ENCODE results near the gene MROH2B. TPM values are rescaled to one million over a fixed set of nuclear protein-coding genes. Genes with fewer than 3 reads are reported as not detected.

The MROH2B gene
- total RNA-seq, 2 donors from 2014 or later: not detected

- Histone ChIP-seq H3K9ac (ENCODE audit: low read depth in 2 of 2, low read length in 2 of 2) (no peak overlapping the region), H3K36me3 (no peaks in the 10 kb centered on the region), H3K27me3 (no peaks in the 10 kb centered on the region), H3K27ac (no peak overlapping the region), H3K9me3 (no peaks in the 10 kb centered on the region), H3K4me1 (no peaks in the 10 kb centered on the region), H3K4me3 (no peak overlapping the region)
- TF ChIP-seq, protein P1, sequence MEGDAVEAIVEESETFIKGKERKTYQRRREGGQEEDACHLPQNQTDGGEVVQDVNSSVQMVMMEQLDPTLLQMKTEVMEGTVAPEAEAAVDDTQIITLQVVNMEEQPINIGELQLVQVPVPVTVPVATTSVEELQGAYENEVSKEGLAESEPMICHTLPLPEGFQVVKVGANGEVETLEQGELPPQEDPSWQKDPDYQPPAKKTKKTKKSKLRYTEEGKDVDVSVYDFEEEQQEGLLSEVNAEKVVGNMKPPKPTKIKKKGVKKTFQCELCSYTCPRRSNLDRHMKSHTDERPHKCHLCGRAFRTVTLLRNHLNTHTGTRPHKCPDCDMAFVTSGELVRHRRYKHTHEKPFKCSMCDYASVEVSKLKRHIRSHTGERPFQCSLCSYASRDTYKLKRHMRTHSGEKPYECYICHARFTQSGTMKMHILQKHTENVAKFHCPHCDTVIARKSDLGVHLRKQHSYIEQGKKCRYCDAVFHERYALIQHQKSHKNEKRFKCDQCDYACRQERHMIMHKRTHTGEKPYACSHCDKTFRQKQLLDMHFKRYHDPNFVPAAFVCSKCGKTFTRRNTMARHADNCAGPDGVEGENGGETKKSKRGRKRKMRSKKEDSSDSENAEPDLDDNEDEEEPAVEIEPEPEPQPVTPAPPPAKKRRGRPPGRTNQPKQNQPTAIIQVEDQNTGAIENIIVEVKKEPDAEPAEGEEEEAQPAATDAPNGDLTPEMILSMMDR (IDR thresholded peaks at IDR 0.05): no peak
- intact Hi-C loops (cut with DNase I): no loop called here
- no peak for DNase-seq
These were observed 22.7 kb upstream of the MROH2B start for GRCh38 chr5:41093803-41094202.

DNA sequence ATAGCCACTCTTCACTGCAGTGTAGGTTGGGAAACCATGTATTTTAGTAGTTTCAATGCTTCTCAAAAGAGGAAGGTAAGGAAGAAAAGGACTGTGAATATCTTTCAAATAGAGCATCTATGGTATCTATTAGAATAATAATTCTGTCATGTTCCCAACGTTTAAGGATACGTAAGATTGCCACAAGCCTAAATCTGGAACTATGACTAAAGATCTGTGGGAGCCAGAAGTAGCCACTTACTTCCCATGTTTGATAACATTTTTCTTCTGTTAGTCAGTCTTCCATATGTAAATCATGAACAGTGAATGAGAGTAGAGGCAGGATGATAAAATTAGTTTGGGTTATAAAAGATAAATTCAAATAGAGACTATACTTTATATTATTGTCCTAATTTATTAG, 16.3 kb upstream of the MROH2B start:
- no peak overlapping the region for H3K9ac ChIP-seq (ENCODE audit: low read depth in 2 of 2, low read length in 2 of 2)
- no peaks in the 10 kb centered on the region for H3K9me3 ChIP-seq
- no peaks in the 10 kb centered on the region for H3K4me1 ChIP-seq
- TF ChIP-seq, protein P1 (IDR thresholded peaks at IDR 0.05): no peak
- intact Hi-C loops (cut with DNase I): no loop called here
- no peaks in the 10 kb centered on the region for H3K36me3 ChIP-seq
- DNase-seq: no peak
- no peak overlapping the region for H3K27ac ChIP-seq
- no peaks in the 10 kb centered on the region for H3K27me3 ChIP-seq
- H3K4me3 ChIP-seq: no peak overlapping the region

DNA sequence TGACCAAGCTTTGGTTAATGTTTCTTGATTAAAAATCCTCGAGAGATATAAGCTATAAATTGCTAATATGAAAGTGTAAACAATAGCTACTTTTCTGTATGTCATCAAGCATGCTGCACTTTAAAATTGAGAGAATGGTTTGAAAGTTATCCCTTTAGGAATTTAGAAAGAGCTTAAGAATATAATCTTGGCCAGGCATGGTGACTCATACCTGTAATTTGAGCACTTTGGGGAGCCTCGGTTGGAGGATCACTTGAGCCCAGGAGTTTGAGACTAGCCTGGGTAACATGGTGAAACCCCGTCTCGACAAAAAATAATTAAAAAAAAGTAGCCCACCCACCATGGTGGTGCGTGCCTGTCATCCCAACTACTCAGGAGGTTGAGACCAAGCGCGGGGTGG, 12.2 kb upstream of the MROH2B start:
- Histone ChIP-seq H3K4me1 (no peaks in the 10 kb centered on the region), H3K4me3 (no peak overlapping the region), H3K27me3 (no peaks in the 10 kb centered on the region), H3K9me3 (no peaks in the 10 kb centered on the region), H3K9ac (ENCODE audit: low read depth in 2 of 2, low read length in 2 of 2) (no peak overlapping the region), H3K27ac (no peak overlapping the region), H3K36me3 (no peaks in the 10 kb centered on the region)
- TF ChIP-seq, protein P1 (IDR thresholded peaks at IDR 0.05): no peak
- intact Hi-C loops (cut with DNase I): no loop called here
- no peak for DNase-seq

GRCh38 chr5:41071975-41072374, 833 bp upstream of the MROH2B start:
- Histone ChIP-seq H3K27ac (no peak overlapping the region), H3K4me1 (no peaks in the 10 kb centered on the region), H3K9me3 (no peaks in the 10 kb centered on the region), H3K36me3 (no peaks in the 10 kb centered on the region), H3K27me3 (no peaks in the 10 kb centered on the region), H3K4me3 (no peak overlapping the region), H3K9ac (ENCODE audit: low read depth in 2 of 2, low read length in 2 of 2) (no peak overlapping the region)
- DNase-seq: no peak
- intact Hi-C loops (cut with DNase I): no loop called here
- TF ChIP-seq, protein P1 (IDR thresholded peaks at IDR 0.05): no peak

GRCh38 chr5:41067714-41068568, 3.2 kb downstream of the MROH2B start:
- Histone ChIP-seq H3K9me3 (no peaks in the 10 kb centered on the region), H3K4me1 (no peaks in the 10 kb centered on the region), H3K27ac (no peak overlapping the region), H3K36me3 (no peaks in the 10 kb centered on the region), H3K4me3 (no peak overlapping the region), H3K9ac (ENCODE audit: low read depth in 2 of 2, low read length in 2 of 2) (no peak overlapping the region), H3K27me3 (no peaks in the 10 kb centered on the region)
- intact Hi-C loops (cut with DNase I): no loop called here
- no peak for DNase-seq
- TF ChIP-seq, protein P1 (IDR thresholded peaks at IDR 0.05): no peak

Data from colonic mucosa (tissue), 4 donors.